CD4-positive, alpha-beta T cell (primary cell): ENCODE data around the gene PCBP2. TPM values are rescaled to one million over a fixed set of nuclear protein-coding genes. Genes with fewer than 3 reads are reported as not detected.

Experiments used
- ATAC-seq: fragments of 200-7000 bp; cut with Tn5 transposase; one replicate; pipeline ENCODE4 v1.10.0; 2022; ENCODE audit warnings: mild to moderate bottlenecking; ENCODE audit not compliant: poor library complexity
- CTCF ChIA-PET: fragments of 350-600 bp; sonication (Branson Sonifier 250); formaldehyde crosslinking; loops from one replicate; lab custom pipeline; 2021; ENCODE audit warnings: antibody characterized with exemption, inconsistent platforms; lab: Charles Lee
- POLR2A ChIA-PET: fragments of 350-600 bp; sonication (Branson Sonifier 250); formaldehyde crosslinking; loops from one replicate; lab custom pipeline; 2021; ENCODE audit warnings: antibody characterized with exemption, inconsistent platforms; lab: Charles Lee
- DNase-seq, 14 experiments: peaks; one replicate each; pipeline ENCODE4 v3.0.0-alpha.2; 2013 to 2020; ENCODE audit warnings: mixed read lengths in 2 of 14
- H3K27ac ChIP-seq, 2 donors: one replicate each; pipeline versions ENCODE4 v1.5.1 to v1.7.0; 2013; ENCODE audit warnings: low read length in 2 of 2, low read depth in 1 of 2, mild to moderate bottlenecking in 1 of 2
- H3K27me3 ChIP-seq, 2 experiments: 1 replicate in 1 of 2; 2 replicates in 1 of 2; pipeline versions ENCODE4 v1.6.1 to v1.7.0; 2013; ENCODE audit warnings: low read length in 2 of 2, control low read depth in 1 of 2, mild to moderate bottlenecking in 1 of 2, moderate library complexity in 1 of 2; ENCODE audit not compliant: insufficient read depth in 2 of 2, control insufficient read depth in 1 of 2
- H3K36me3 ChIP-seq: one replicate; pipeline ENCODE4 v1.6.1; 2013; ENCODE audit warnings: low read length, control low read depth; ENCODE audit not compliant: insufficient read depth
- H3K4me1 ChIP-seq: one replicate; pipeline ENCODE4 v1.6.1; 2013; ENCODE audit warnings: low read length, control low read depth; ENCODE audit not compliant: insufficient read depth
- H3K4me3 ChIP-seq: one replicate; pipeline ENCODE4 v1.5.1; 2013; ENCODE audit warnings: mild to moderate bottlenecking, low read length, moderate library complexity
- H3K9me3 ChIP-seq, 2 experiments: 1 replicate in 1 of 2; 2 replicates in 1 of 2; pipeline versions ENCODE4 v1.6.1 to v1.7.0; 2013; ENCODE audit warnings: low read length in 2 of 2, mild to moderate bottlenecking in 2 of 2, control low read depth in 1 of 2, moderate library complexity in 1 of 2; ENCODE audit not compliant: control insufficient read depth in 1 of 2, insufficient read depth in 1 of 2
- H3K27ac Mint-ChIP-seq: one replicate; pipeline ENCODE4 v1.8.0; 2020; ENCODE audit warnings: mixed read lengths
- H3K27me3 Mint-ChIP-seq: one replicate; pipeline ENCODE4 v1.8.0; 2021; ENCODE audit warnings: mixed read lengths
- H3K36me3 Mint-ChIP-seq: one replicate; pipeline ENCODE4 v1.8.0; 2021; ENCODE audit warnings: low read depth, mixed read lengths
- H3K4me1 Mint-ChIP-seq: one replicate; pipeline ENCODE4 v1.8.0; 2021; ENCODE audit warnings: low read depth, mixed read lengths
- H3K4me3 Mint-ChIP-seq: one replicate; pipeline ENCODE4 v1.8.0; 2020; ENCODE audit warnings: mild to moderate bottlenecking, mixed read lengths
- H3K9me3 Mint-ChIP-seq: one replicate; pipeline ENCODE4 v1.8.0; 2020; ENCODE audit warnings: mixed read lengths
- CTCF ChIP-seq: fragments of 200-600 bp; IDR thresholded peaks from one replicate; pipeline ENCODE4 v1.8.0; 2022; ENCODE audit warnings: antibody characterized with exemption, mild to moderate bottlenecking
- intact Hi-C, 2 experiments: fragments of 100-400 bp; cut with DNase I in 1 of 2; cut with micrococcal nuclease in 1 of 2; formaldehyde crosslinking; loops; one replicate each; pipeline versions ENCODE4 v1.15.1 to v1.9.0; 2023 to 2025; cut with DNase I, micrococcal nuclease
- total RNA-seq, 174 experiments: library from RNA in 2 of 174; stranded (reverse) in 2 of 174; gene quantifications; one replicate each; pipeline ENCODE4 v1.2.3 and lab custom pipeline; 2021 to 2026

The PCBP2 gene
- total RNA-seq, 2 experiments from 2014 or later: 1,331 to 1,359 TPM

- Histone ChIP-seq H3K27me3 (no peaks in the 10 kb centered on the region), H3K4me1 (no peaks in the 10 kb centered on the region), H3K4me3 (no peak overlapping the region), H3K9me3 (no peaks in the 10 kb centered on the region), H3K27ac (no peak overlapping the region), H3K36me3 (no peaks in the 10 kb centered on the region)
- POLR2A ChIA-PET: interaction anchor here (1.1 kb wide), 1 partner anchor 73 kb away, joined by 4 read pairs; the partner anchor contains the start of gene TARBP2
- H3K4me1 Mint-ChIP-seq: no peaks in the 10 kb centered on the region
- H3K36me3 Mint-ChIP-seq: no peaks in the 10 kb centered on the region
- ATAC-seq: no peak
- no peak overlapping the region for H3K27ac Mint-ChIP-seq
- CTCF ChIA-PET: interaction anchor here (1.3 kb wide), 1 partner anchor 76 kb away, joined by 3 read pairs; no protein-coding TSS in a partner anchor
- intact Hi-C loops: no loop called here
- H3K4me3 Mint-ChIP-seq: no peak overlapping the region
- H3K9me3 Mint-ChIP-seq: no peaks in the 10 kb centered on the region
- no peaks in the 10 kb centered on the region for H3K27me3 Mint-ChIP-seq
- TF ChIP-seq CTCF: no peak
- peak in 1 of 14 experiments; percentile 13 for DNase-seq
These were observed 23.9 kb upstream of the PCBP2 start for GRCh38 chr12:53427905-53428594.

- no peaks in the 10 kb centered on the region for H3K27me3 ChIP-seq
- H3K4me1 Mint-ChIP-seq: no peaks in the 10 kb centered on the region
- no peak overlapping the region for H3K4me3 Mint-ChIP-seq
- H3K4me1 ChIP-seq: no peaks in the 10 kb centered on the region
- no peak overlapping the region for H3K27ac ChIP-seq
- ChIA-PET CTCF (interaction anchor here (1.3 kb wide), 1 partner anchor 76 kb away, joined by 3 read pairs; no protein-coding TSS in a partner anchor), POLR2A (no interaction called here)
- H3K27me3 Mint-ChIP-seq: no peaks in the 10 kb centered on the region
- ATAC-seq: no peak
- no peaks in the 10 kb centered on the region for H3K9me3 ChIP-seq
- H3K4me3 ChIP-seq: no peak overlapping the region
- no peaks in the 10 kb centered on the region for H3K9me3 Mint-ChIP-seq
- no peak for TF ChIP-seq CTCF
- intact Hi-C loops: no loop called here
- H3K36me3 Mint-ChIP-seq: no peaks in the 10 kb centered on the region
- no peaks in the 10 kb centered on the region for H3K36me3 ChIP-seq
- no peak overlapping the region for H3K27ac Mint-ChIP-seq
- no peak for DNase-seq
These were observed 23.2 kb upstream of the PCBP2 start for GRCh38 chr12:53428741-53429140.

GRCh38 chr12:53430116-53430515 is 21.8 kb upstream of the PCBP2 start:
- H3K27ac Mint-ChIP-seq: no peak overlapping the region

More at GRCh38 chr12:53430116-53430515, 21.8 kb upstream of the PCBP2 start:
- Mint-ChIP-seq H3K4me3 (no peak overlapping the region), H3K27me3 (no peaks in the 10 kb centered on the region), H3K9me3 (no peaks in the 10 kb centered on the region), H3K4me1 (no peaks in the 10 kb centered on the region), H3K36me3 (no peaks in the 10 kb centered on the region)
- Histone ChIP-seq H3K27ac (no peak overlapping the region), H3K36me3 (no peaks in the 10 kb centered on the region), H3K27me3 (no peaks in the 10 kb centered on the region), H3K4me1 (no peaks in the 10 kb centered on the region), H3K4me3 (no peak overlapping the region), H3K9me3 (no peaks in the 10 kb centered on the region)
- ChIA-PET CTCF (interaction anchor here (0.9 kb wide), 1 partner anchor 85 kb away, joined by 3 read pairs; no protein-coding TSS in a partner anchor), POLR2A (interaction anchor here (1.2 kb wide), 1 partner anchor 11 kb away, joined by 3 read pairs; the partner anchor contains the start of gene PRR13)
- ATAC-seq: no peak
- TF ChIP-seq CTCF: no peak
- no peak for DNase-seq
- intact Hi-C loops: no loop called here
